Ishikawa (cell line): ENCODE data around the gene CLEC2A.

Experiments used
- EP300 ChIP-seq: IDR thresholded peaks from 2 replicates; pipeline ENCODE4 v1.6.1; 2012; ENCODE audit warnings: borderline replicate concordance
- MAX ChIP-seq: IDR thresholded peaks from 2 replicates; pipeline ENCODE4 v1.6.1; 2012
- TCF12 ChIP-seq: IDR thresholded peaks from 2 replicates; pipeline ENCODE4 v1.6.1; 2012; ENCODE audit warnings: low read depth

- no peak for TF ChIP-seq EP300
- no peak for TF ChIP-seq MAX
- TF ChIP-seq TCF12, result no peak
Observed at GRCh38 chr12:9909724-9910123, 22.4 kb downstream of the CLEC2A start.
